CD4-positive, alpha-beta T cell treated with Interleukin-12 subunit alpha and Interleukin-12 subunit beta, for 1 hour (primary cell): ENCODE results near the gene TSPAN3.

Experiments used
- DNase-seq: peaks from one replicate; pipeline ENCODE4 v3.0.0-alpha.2; 2020

TSPAN3 gene

DNA sequence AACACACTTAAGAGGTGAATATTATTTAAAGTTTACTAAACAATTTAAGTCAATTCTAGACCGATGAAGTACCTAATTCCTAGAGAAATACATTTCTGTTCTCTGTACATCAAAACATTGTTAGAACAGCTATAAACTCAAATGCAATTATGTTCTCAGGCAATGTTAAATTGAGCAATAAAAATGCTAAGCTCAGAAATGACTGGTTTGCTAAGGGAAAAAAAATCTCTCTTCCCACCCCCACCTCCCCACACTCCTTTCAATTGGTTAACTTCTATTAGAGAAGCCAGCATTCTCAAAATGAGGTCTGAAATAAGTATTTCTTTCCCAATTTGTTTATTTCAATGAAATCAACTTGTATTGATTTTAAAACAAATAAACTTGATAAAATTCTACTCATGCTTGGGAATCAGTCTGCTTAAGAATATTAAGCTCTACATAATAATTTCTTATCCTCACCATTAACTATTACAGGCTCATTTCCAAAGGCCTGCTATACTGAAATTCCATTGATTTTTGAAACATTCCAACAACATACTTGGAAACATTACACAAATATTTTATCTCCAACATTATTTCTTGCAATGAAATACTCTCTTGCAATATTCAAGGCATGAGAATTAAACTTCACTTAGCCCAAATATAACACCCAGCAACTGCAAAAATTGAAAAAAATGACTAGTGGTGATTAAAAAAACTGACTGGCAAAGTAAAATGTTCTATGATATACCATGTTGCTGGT, 22.6 kb downstream of the TSPAN3 start:
- DNase-seq, result no peak

DNA sequence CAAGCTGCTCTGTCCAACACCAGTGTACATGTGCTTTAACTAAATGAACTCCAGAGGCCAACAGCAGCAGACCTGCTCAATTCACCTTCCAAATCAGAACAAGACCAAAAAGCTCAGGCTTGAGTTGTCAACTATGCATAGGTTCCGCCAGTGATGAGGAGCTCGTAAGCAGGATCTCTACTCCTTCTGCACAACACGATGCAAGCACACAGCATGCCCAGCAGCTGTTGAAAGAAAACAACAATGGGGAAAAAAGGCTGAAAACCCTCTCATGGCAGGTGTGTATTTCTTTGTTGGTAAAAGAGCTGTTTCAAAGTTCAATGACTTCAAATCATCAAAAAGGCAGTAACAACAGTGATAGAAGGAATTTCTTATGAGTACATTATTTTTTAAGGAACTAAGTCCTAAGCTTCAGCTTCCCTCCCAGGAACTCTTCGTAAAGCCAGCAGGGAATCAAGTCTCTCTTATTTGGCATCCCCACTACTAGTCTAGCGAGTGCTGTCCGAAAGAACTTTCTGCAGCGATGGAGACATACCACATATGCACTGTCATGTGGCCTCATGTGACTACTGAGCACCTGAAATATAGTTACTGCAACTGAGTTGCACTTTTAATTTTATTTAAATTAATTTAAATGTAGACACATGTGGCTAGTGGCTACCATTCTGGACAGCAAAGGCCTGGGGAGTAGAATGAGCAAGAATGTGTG, 24.1 kb downstream of the TSPAN3 start:
- no peak for DNase-seq

GRCh38 chr15:77045985-77046384, 24.9 kb downstream of the TSPAN3 start:
- no peak for DNase-seq

DNA sequence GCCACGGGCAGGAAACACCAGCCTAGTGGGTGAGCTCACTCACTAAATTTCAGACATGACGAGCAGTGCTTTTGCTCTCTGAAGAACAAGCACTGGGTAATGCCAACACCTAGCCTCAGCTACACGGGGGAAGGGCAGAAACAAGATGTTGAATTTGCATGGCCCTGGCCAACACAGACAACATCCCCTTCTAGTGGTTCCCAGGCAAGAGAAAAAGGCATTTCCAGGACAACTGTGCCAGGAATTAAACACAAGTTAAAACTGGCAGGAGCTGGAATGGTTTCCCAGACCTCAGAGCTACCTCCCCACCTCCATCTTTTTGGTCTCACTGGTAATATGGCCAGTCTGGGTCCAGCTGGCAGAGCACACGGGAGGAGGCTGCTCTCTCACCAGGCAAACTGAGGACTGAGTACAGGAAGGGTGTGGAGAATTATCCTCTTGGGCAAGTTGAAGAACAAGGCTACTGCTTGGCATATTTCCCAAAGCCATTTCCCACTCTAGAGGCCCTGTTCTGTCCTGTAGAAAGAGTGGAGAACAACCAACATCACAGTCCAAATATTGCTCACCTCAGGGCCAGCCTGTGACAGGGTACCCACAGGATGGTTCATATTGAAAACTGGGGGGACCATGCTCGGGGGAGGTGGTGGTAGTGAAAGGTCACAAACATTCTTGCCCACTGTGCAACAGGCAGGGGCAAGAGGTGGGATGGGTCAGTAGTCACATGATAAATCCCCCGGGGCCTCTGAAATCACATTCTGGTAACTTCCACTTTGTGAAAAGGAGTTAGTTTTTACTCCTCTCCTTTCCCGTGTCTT, 26.5 kb downstream of the TSPAN3 start:
- no peak for DNase-seq

DNA sequence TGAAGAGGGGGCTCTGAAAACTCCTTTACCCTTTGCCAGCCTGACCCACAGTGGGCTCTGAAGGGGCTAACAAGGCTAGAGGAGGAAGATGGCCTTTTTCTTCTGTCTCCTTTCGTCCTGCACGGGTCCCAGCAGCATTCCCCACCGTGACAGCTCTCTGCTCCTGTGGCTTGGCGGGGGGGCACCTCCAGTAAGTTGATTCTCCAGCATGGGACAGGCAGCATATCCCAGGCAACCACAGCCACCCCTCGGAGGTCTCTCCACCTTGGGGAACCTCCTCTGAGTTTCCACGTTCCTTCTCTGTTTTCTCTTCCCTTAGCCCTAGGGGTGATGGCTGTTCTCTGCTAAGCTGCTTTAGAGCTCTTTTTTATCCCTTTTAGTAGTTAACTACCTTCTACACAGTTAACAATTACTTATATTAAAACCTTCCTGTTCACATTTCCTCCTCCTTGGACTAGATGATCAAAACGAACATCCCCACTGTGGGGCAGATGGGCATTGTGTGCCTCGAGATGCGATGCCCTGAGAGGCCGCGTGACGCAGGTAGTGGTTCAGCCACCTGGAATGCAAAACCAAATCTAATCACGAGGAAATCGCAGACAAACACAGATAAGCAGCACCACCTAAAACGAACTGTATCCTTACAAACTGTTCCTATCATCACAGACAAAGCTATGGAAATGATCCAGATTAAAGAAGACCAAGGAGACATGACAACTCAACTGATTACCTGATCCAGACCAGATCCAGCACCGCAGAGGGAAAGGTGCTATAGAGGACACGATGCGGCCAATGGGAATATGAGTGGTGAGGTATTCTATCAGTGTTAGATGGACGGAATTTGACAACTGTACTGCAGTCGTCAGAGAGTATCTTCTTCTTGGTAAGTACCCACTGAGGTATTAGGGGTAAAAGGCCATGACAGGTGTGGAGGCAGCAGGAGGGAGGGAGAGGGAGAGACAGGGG, 27.7 kb downstream of the TSPAN3 start:
- no peak for DNase-seq

DNA sequence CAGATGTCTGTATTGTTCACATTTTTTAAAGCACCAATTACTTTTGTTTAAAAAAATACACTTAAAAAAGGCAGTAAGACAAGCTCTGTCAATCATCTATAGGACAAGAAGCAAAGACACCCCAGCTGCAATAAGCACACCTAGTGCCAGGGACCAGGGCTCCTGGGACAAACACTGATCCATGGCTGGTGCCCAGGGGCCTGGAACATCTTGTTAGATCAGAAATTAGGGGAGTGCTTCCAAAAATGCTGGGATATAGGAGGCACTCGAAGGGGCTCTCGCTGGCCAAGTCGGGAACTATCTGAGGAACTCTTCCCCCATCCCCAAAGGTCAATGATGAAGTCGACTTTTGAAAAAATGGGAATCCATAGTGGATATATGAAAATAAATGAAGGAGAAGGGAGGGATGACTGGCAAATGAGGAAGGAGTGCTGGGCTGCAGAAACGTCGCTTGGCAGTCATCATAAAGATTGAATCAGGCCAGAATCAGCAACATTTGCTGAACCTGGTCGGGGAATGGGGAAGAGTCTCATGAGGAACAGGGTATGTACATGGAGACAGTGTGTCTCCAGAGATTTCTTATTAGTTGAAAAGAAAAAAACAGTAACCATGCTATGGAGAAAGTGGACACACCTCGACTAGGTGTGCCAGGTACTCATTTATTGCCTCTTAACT, 28.5 kb downstream of the TSPAN3 start:
- DNase-seq, result no peak

DNA sequence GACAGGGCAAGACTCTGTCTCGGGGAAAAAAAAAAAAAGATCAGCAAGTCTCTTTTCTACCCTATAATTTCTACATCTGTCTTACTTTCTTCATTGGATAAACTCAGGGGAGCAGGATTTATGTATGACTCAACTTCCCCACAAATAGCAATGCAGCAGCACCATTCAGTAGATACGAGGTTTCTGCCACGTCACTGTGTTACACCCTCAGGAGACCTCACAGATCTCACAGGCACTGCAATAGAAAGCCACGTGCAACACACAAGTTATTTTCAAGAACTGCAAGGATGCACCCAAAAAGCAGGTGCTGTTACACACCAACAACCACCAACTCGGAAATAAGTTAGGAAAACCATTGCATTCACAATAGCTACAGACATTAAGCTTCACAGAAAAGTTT, 30.2 kb downstream of the TSPAN3 start:
- no peak for DNase-seq

- DNase-seq, result no peak
Measured at GRCh38 chr15:77039848-77040247, 31.1 kb downstream of the TSPAN3 start.

DNA sequence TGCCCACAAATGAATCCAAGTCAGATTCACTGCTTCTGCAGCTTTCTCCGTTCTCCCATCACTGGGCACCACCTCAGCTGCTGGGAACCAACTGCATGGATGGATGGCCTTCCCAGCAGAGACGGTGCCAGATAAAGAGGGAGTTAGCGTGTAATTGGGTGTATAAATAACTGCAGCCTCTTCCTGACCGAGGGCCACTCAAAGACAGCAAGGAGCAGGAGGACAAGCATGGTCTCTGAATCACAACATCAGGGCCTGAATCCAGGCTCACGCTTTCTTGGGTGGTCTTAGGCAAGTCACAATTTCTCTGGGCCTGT, 31.7 kb downstream of the TSPAN3 start:
- DNase-seq, result no peak

DNA sequence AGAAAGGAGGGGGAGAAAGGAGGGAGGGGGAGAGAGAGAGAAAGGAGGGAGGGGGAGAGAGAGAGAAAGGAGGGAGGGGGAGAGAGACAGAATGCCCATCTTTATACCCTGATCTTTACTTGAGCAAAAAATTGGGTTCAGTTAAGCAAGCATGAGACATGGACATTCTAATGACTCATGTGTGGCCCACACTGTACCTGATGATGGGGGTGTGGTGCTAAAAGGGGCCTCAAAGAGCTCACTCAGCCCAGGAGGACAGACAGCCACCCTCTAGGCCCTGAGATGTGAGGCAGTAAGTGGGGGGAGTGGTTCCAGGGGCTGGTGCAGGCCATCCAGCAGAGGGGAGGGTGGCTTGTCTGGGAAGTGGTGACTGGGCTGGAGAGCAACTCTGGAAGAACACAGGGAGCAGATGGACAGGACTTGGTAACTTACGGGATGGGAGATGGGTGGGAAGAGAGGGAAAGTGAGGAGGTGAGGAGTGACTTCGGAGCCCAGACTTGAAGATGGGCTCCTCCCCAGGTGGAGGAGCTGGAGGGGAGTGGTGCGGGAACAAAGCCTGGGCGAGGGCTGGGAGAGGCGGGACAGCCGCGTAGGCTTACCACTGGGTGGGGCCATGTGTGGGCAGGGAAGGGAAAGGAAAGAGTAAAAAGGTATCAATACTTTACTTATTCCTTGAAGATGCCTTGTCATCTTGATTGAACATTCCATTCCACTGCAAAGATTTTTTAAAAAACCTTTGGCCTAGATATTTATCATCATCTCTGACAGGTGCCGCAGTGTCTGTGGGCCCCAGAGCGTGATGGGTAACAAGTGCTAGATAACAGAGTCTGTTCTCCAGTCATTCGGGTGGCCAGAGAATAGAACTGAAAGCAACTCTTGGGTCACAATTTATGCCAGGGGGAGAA, 32.3 kb downstream of the TSPAN3 start:
- DNase-seq, result peak; percentile 18

DNA sequence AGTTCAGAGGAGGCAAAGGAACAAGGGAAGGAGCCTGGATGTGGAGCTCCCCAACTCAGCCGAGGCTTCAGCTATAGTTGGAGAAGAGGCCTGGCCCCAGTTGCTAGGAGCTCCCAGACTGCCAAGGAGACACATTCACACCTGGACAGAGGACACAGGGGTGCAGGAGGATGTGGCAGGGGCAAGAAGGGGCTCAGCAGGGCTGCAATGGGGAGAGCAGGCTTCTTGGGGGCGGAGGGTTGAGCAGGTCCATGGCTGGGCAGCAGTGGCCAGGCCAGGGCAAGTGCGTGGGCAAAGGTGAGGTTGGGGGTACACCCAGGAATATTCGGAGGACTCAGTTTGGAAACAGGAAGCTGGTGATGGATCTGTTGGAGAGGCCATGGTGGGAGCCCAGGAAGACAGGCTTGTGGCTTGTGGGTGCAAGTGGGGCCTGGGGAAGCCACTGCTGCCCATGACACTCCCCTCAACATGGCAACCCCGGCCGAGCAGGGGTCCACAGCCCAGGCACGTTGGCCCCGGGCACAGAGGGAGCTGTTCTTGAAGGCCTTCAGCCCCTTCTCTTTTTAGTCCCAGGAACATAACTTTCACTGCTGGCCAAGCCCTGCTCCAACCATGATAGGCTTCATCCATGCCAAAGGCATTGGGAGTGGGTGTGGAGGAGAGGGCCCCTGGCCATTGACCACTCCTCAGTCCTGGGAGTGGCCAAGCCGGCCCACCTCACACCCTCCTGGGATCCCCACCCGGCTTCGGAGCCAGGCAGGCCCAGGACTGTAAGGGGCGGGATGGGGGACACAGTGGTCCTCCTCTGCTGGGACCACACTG, 33.3 kb downstream of the TSPAN3 start:
- no peak for DNase-seq

GRCh38 chr15:77036537-77037387, 34.1 kb downstream of the TSPAN3 start:
- no peak for DNase-seq

DNA sequence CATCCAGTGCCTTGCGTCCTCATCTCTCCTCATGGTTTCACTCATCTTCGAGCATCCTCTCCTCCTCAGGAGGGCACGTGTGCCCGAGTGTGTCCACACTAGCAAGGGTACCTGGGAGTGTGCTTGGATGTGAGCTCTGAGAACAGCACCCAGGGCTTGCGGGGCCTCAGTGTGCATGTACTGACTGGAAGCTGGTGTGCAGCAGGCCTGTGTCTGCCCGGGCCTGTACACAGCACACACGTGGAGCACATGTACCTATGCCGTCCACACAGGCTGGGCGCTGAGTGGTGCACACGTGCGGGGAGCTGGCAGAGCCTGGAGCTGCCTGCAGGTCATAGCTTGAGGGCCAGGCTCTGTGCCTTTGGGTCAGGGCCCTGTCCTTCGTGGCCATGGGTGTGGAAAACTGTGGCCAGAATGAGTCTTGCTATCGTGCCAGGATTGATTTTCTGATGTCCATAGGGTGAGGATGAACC, 34.9 kb downstream of the TSPAN3 start:
- DNase-seq, result no peak

GRCh38 chr15:77035584-77035983, 35.3 kb downstream of the TSPAN3 start:
- no peak for DNase-seq

DNA sequence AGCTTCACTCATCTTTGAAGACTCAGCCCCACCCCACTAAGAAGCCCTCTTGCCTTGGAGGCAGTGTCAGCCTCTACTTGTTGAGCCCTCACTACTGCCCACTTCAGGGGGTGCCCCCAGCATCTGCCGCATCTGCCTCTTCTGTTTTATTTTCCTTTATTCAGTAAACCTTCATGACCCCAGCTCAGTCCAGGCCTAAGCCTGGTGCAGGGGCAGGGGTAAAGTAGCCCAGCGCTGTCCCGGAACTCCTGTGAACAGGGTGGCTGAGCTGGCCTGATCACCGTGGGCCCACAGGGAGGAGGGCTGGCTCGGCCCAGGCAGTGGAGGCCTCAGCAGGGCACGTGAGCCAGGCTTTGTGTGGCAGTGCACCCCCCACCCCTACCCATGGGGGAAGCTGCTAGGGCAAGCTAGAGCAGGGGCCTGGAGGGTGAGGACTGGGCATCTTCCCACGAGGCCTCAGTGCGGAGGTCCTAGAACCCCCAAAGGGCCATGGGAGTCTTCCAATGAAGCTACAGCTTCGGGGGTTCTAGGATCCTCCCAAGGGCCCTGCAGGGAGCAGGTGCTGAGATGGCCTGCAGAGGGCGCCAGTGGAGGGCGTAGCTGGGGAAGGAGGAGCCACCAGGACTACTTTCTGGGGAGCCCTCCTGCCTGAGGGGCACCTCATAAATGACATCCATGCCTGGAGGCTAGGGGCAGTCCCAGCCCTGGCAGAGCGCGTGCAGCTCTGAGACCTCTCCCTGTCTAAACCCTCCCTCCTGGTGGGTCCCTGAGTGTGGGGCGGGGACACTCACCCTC, 36.0 kb downstream of the TSPAN3 start:
- DNase-seq, result peak; percentile 26

DNA sequence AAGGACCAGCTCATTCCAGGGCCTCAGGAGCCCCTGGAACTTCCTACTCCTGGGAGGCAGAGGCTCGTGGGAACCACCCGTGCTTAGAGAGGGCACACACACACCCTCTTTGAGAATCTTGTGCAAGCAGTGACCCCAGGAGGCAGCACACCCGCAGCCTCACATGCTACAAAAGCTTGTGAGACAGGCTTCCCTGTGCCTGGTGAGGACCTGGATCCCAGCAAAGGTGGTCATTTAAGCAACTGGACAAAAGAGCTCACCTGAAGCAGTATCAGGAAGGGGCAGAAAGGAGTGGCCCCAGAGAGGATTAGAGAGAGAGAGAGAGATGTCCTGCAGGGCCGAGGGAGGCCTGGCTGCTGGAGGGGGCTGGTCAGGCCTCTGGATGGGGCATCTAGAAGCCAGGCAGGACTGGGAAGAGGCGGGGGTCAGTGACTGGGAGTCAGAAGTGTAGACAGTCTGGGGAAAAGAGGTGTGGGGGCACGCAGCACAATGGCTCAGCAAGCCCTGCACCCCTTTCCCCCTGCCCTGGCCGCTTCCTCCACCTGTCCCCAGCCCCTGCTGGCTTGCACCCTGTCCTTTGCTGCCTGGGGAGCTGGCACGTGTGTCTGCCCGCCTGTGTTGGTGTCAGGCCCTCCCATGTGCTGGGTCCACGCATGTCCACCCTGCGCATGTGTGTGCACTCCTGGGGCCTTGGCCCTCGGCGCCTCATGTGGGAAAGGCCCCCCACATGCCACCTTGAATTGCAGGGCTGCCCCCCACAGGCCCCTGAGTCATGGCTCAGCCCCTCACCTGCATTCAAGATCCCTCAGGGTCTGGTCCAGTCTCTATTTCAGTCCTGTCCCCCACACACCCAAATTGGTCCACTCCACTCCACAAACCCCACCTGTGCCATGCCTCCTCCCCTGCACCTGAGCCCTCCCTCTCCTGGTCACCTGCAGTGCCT, 36.9 kb downstream of the TSPAN3 start:
- no peak for DNase-seq

GRCh38 chr15:77033417-77033728, 37.5 kb downstream of the TSPAN3 start:
- DNase-seq, result no peak
